OCI-LY3 (cell line): Measurements from ENCODE around the gene PSMA6.

ENCODE experiments used
- H2AFZ ChIP-seq: fragments of 200-600, 300-600 bp; shearing (Covaris generic); 2 replicates; pipeline ENCODE4 v1.6.0; 2014; ENCODE audit warnings: antibody characterized with exemption, low read depth, low read length
- H3K27ac ChIP-seq: fragments of 200-600, 300-600 bp; sonication (generic); 2 replicates; pipeline ENCODE4 v1.5.1; 2014; ENCODE audit warnings: mild to moderate bottlenecking, low read length, moderate library complexity, mixed read lengths
- H3K27me3 ChIP-seq: fragments of 200-600, 300-600 bp; sonication (generic); 2 replicates; pipeline ENCODE4 v1.6.1; 2014; ENCODE audit warnings: low read depth, low read length, mixed read lengths
- H3K36me3 ChIP-seq: fragments of 200-600, 300-600 bp; sonication (generic); replicated peaks from 2 replicates; pipeline ENCODE3; 2014; ENCODE audit warnings: low read depth, low read length, mixed read lengths
- H3K4me1 ChIP-seq: fragments of 300-600, 200-600 bp; sonication (generic); 2 replicates; pipeline ENCODE4 v1.6.1; 2014; ENCODE audit warnings: low read length, mixed read lengths
- H3K4me2 ChIP-seq: fragments of 200-600, 300-600 bp; sonication (generic); 2 replicates; pipeline ENCODE4 v1.6.1; 2014; ENCODE audit warnings: low read length, mixed read lengths
- H3K4me3 ChIP-seq: fragments of 300-600, 200-600 bp; sonication (generic); 2 replicates; pipeline ENCODE4 v1.5.1; 2014; ENCODE audit warnings: antibody characterized with exemption, mild to moderate bottlenecking, low read length, moderate library complexity
- H3K79me2 ChIP-seq: fragments of 300-600, 200-600 bp; shearing (Covaris generic); 2 replicates; pipeline ENCODE4 v1.6.1; 2014; ENCODE audit warnings: mild to moderate bottlenecking, low read length, mixed read lengths
- H3K9ac ChIP-seq: fragments of 300-600, 200-600 bp; shearing (Covaris generic); 2 replicates; pipeline ENCODE4 v1.6.0; 2014; ENCODE audit warnings: mild to moderate bottlenecking, low read length, moderate library complexity
- H3K9me3 ChIP-seq: fragments of 200-600, 300-600 bp; shearing (Covaris generic); 2 replicates; pipeline ENCODE4 v1.6.1; 2014; ENCODE audit warnings: low read length, mixed read lengths; ENCODE audit not compliant: insufficient read depth
- H4K20me1 ChIP-seq: fragments of 200-600, 300-600 bp; sonication (generic); 2 replicates; pipeline ENCODE4 v1.6.1; 2016; ENCODE audit warnings: low read length, mixed read lengths; ENCODE audit not compliant: insufficient read depth
- CTCF ChIP-seq: fragments of 200-600, 300-600 bp; sonication (generic); IDR thresholded peaks from 2 replicates; pipeline ENCODE4 v1.5.1; 2014; ENCODE audit warnings: antibody characterized with exemption, low read length, low read depth
- EZH2phosphoT487 ChIP-seq: fragments of 200-600 bp; shearing (Covaris generic); IDR thresholded peaks from 2 replicates; pipeline ENCODE4 v1.6.1; 2018; ENCODE audit warnings: antibody characterized with exemption, mixed run types, low read depth

Gene PSMA6

GRCh38 chr14:35295845-35296161 lies 3.6 kb downstream of the PSMA6 start:
- Histone ChIP-seq H3K4me1 (peaks cover 34% of the 10 kb centered on the region), H4K20me1 (peaks cover 64% of the 10 kb centered on the region), H3K27ac (no peak overlapping the region), H3K79me2 (peaks cover 86% of the 10 kb centered on the region), H3K4me3 (no peak overlapping the region), H3K9ac (no peak overlapping the region), H3K9me3 (no peaks in the 10 kb centered on the region), H3K27me3 (no peaks in the 10 kb centered on the region), H2AFZ (no peak overlapping the region), H3K4me2 (no peak overlapping the region), H3K36me3 (peaks cover 18% of the 10 kb centered on the region)
- TF ChIP-seq EZH2phosphoT487: no peak
- TF ChIP-seq CTCF: no peak

DNA sequence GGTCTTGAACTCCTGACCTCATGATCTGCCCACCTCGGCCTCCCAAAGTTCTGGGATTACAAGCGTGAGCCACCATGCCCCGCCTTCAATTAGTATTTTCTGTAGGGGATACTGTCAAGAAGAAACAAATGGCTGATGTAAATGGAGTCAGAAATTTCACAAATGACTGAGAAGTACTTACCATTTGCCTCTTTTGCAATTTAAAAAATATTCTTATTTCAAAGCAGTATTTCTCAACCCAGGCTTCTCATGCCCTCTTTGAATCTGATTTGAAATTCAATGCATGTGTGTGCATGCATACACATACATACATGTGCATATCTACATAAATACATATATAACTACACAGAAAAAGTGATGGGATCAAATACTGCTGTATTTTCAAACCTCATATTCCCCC lies 4.4 kb downstream of the PSMA6 start:
- H3K4me2 ChIP-seq: no peak overlapping the region
- TF ChIP-seq EZH2phosphoT487: no peak
- peaks cover 94% of the 10 kb centered on the region for H3K79me2 ChIP-seq
- H3K9ac ChIP-seq: no peak overlapping the region
- peaks cover 19% of the 10 kb centered on the region for H3K36me3 ChIP-seq
- H2AFZ ChIP-seq: no peak overlapping the region
- H3K4me1 ChIP-seq: peaks cover 30% of the 10 kb centered on the region
- no peaks in the 10 kb centered on the region for H3K9me3 ChIP-seq
- no peak overlapping the region for H3K27ac ChIP-seq
- H3K27me3 ChIP-seq: no peaks in the 10 kb centered on the region
- H4K20me1 ChIP-seq: peaks cover 71% of the 10 kb centered on the region
- H3K4me3 ChIP-seq: no peak overlapping the region

DNA sequence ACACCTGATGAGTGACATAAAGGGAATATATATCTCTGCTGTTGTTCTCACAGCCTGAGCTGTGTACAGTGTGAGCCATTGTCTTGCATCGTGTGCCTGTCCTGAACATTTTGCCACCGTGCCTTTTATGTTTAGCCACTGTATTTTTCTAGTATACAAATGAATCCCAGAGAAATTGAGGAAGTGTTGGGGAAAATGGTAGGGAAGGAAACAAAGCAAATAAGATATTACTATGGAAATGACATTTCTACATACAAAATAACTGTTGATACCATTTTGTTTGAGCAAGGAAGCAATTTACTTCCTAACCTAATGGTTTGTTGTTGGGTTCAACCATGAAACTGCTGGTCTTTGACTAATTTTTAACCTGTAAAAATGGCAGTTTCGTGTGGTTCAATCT lies 5.5 kb downstream of the PSMA6 start:
- Histone ChIP-seq H3K4me2 (no peak overlapping the region), H3K4me3 (no peak overlapping the region), H3K27ac (no peak overlapping the region), H3K9me3 (no peaks in the 10 kb centered on the region), H2AFZ (no peak overlapping the region), H3K27me3 (no peaks in the 10 kb centered on the region), H3K4me1 (peaks cover 30% of the 10 kb centered on the region), H3K36me3 (peaks cover 29% of the 10 kb centered on the region), H4K20me1 (peaks cover 82% of the 10 kb centered on the region), H3K9ac (no peak overlapping the region), H3K79me2 (peaks cover 100% of the 10 kb centered on the region)
- TF ChIP-seq CTCF (no peak), EZH2phosphoT487 (no peak)

GRCh38 chr14:35298351-35298750 lies 6.2 kb downstream of the PSMA6 start:
- peaks cover 30% of the 10 kb centered on the region for H3K4me1 ChIP-seq
- H3K27ac ChIP-seq: no peak overlapping the region
- H3K36me3 ChIP-seq: peaks cover 36% of the 10 kb centered on the region
- peaks cover 100% of the 10 kb centered on the region for H3K79me2 ChIP-seq
- no peak overlapping the region for H3K9ac ChIP-seq
- H3K4me3 ChIP-seq: no peak overlapping the region
- H4K20me1 ChIP-seq: peaks cover 86% of the 10 kb centered on the region
- no peaks in the 10 kb centered on the region for H3K27me3 ChIP-seq
- no peak overlapping the region for H3K4me2 ChIP-seq
- TF ChIP-seq CTCF (no peak), EZH2phosphoT487 (no peak)
- H3K9me3 ChIP-seq: no peaks in the 10 kb centered on the region
- H2AFZ ChIP-seq: no peak overlapping the region

GRCh38 chr14:35299708-35300107 lies 7.5 kb downstream of the PSMA6 start:
- Histone ChIP-seq H3K36me3 (peaks cover 38% of the 10 kb centered on the region), H3K79me2 (peaks cover 100% of the 10 kb centered on the region), H3K4me3 (no peak overlapping the region), H3K27me3 (no peaks in the 10 kb centered on the region), H3K4me2 (no peak overlapping the region), H3K9ac (no peak overlapping the region), H3K27ac (no peak overlapping the region), H3K9me3 (no peaks in the 10 kb centered on the region), H3K4me1 (peaks cover 23% of the 10 kb centered on the region), H4K20me1 (peaks cover 80% of the 10 kb centered on the region), H2AFZ (no peak overlapping the region)
- TF ChIP-seq EZH2phosphoT487: no peak
- TF ChIP-seq CTCF: no peak
